Neural progenitor cell (in vitro differentiated cells): ENCODE results near the gene ANKRA2.

Experiments used
- EZH2phosphoT487 ChIP-seq: fragments of 200-600 bp; sonication (generic); IDR thresholded peaks from 2 replicates; pipeline ENCODE4 v1.6.1; 2017; ENCODE audit warnings: antibody characterized with exemption
- TF ChIP-seq, protein P1 (sequence below): fragments of 200-600 bp; sonication (generic); IDR thresholded peaks from 2 replicates; pipeline ENCODE4 v1.5.1; 2017; ENCODE audit warnings: antibody characterized with exemption, mild to moderate bottlenecking

DNA sequence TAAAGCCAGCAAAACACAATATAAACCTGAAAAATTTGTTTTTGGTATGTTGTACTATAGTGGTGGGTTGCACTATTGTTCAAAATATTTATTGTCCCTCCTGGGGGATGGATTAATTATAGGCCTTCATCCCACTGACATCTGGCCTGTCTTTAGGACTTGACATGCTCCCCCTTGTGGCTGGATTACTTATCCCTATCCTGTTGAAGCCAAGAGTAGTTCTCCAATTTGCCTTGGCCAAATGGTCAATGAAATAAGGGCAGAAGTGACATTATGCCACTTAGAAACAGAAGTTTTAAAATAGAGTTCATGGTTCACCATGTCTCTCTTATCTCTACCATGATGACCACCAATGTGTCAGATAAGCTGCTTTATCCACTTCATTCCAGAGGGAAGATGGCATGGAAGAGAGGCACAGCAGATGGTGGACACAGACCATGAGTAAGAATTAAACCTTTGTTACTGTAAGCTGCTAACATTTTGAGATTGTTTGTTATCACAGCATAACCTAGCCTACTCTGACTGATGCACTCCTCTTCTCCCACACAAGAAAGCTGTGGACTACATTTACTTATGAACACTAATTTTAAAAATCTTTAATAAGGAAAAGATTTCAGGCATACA is 31.4 kb upstream of the ANKRA2 start:
- TF ChIP-seq, protein P1, sequence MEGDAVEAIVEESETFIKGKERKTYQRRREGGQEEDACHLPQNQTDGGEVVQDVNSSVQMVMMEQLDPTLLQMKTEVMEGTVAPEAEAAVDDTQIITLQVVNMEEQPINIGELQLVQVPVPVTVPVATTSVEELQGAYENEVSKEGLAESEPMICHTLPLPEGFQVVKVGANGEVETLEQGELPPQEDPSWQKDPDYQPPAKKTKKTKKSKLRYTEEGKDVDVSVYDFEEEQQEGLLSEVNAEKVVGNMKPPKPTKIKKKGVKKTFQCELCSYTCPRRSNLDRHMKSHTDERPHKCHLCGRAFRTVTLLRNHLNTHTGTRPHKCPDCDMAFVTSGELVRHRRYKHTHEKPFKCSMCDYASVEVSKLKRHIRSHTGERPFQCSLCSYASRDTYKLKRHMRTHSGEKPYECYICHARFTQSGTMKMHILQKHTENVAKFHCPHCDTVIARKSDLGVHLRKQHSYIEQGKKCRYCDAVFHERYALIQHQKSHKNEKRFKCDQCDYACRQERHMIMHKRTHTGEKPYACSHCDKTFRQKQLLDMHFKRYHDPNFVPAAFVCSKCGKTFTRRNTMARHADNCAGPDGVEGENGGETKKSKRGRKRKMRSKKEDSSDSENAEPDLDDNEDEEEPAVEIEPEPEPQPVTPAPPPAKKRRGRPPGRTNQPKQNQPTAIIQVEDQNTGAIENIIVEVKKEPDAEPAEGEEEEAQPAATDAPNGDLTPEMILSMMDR, result peak; percentile 82
- no peak for TF ChIP-seq EZH2phosphoT487
